Tibial nerve (tissue), 3 donors: ENCODE measurements around the gene SSPN.

Experiments
- POLR2A ChIP-seq, 2 donors: fragments of 450-650 bp; IDR thresholded peaks; one replicate each; pipeline ENCODE4 v1.6.1; 2017; ENCODE audit warnings: antibody characterized with exemption in 2 of 2, mild to moderate bottlenecking in 2 of 2, moderate library complexity in 2 of 2
- TF ChIP-seq, protein P1 (sequence below), 5 experiments: fragments of 200-600 bp in 3 of 5; fragments of 450-650 bp in 2 of 5; sonication (generic) in 3 of 5; IDR thresholded peaks; one replicate each; pipeline ENCODE4 v1.5.1; 2016 to 2019; ENCODE audit warnings: antibody characterized with exemption in 5 of 5, mild to moderate bottlenecking in 3 of 5, moderate library complexity in 2 of 5

DNA sequence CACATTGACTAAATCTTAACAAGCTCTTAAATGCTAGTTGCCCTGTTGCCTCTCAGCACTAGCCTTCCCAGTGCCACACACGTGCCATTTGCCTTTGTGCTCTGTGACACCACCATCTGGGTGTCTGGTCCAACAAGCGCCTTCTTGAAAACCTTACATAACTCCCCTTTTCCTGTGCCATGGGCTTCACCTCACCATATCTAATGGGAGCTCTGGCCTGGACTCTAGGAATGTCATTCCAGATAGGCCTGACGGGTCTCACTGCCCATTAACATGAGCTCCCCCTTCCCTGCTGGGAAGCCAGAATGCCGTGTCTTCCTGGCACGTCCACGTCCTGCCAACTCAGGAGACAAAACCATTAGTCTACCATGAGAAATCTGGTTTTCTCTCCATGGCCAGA, 24.4 kb downstream of the SSPN start:
- TF ChIP-seq, protein P1, sequence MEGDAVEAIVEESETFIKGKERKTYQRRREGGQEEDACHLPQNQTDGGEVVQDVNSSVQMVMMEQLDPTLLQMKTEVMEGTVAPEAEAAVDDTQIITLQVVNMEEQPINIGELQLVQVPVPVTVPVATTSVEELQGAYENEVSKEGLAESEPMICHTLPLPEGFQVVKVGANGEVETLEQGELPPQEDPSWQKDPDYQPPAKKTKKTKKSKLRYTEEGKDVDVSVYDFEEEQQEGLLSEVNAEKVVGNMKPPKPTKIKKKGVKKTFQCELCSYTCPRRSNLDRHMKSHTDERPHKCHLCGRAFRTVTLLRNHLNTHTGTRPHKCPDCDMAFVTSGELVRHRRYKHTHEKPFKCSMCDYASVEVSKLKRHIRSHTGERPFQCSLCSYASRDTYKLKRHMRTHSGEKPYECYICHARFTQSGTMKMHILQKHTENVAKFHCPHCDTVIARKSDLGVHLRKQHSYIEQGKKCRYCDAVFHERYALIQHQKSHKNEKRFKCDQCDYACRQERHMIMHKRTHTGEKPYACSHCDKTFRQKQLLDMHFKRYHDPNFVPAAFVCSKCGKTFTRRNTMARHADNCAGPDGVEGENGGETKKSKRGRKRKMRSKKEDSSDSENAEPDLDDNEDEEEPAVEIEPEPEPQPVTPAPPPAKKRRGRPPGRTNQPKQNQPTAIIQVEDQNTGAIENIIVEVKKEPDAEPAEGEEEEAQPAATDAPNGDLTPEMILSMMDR (IDR thresholded peaks at IDR 0.05): no peak
- no peak for TF ChIP-seq POLR2A (IDR thresholded peaks at IDR 0.05)
